GM12878 (cell line): Measurements from ENCODE around the gene CD101. TPM values are rescaled to one million over a fixed set of nuclear protein-coding genes. Genes with fewer than 3 reads are reported as not detected.

ENCODE experiments used
- ATAC-seq: fragments of 200-7000 bp; cut with Tn5 transposase; 3 replicates; pipeline ENCODE4 v1.9.1; 2020; ENCODE audit warnings: mild to moderate bottlenecking, moderate library complexity
- BruUV-seq: library from RNA; stranded (reverse); fragments of 400-500 nt; replicated peaks from 2 replicates; lab custom pipeline; 2021; lab: Mats Ljungman, UMichigan
- CTCF ChIA-PET: fragments of 300-600 bp; sonication (Branson Sonifier 250); formaldehyde crosslinking; extraction: SDS; loops from one replicate; lab custom pipeline; 2021; ENCODE audit warnings: inconsistent platforms; lab: Yijun Ruan, JAX
- POLR2A ChIA-PET: fragments of 350-600 bp; formaldehyde crosslinking; extraction: SDS; loops from one replicate; lab custom pipeline; 2021; ENCODE audit warnings: inconsistent platforms; lab: Charles Lee
- RAD21 ChIA-PET: fragments of 300-600 bp; sonication (Branson Sonifier 250); formaldehyde crosslinking; loops from one replicate; lab custom pipeline; 2023; ENCODE audit warnings: antibody characterized with exemption; ENCODE audit not compliant: unreplicated experiment; lab: Charles Lee
- SMC1A ChIA-PET: fragments of 300-600 bp; sonication (Branson Sonifier 250); formaldehyde crosslinking; loops from one replicate; lab custom pipeline; 2023; ENCODE audit not compliant: unreplicated experiment, uncharacterized antibody; lab: Charles Lee
- DNase-seq: peaks from one replicate; pipeline ENCODE4 v3.0.0-alpha.2; 2011; ENCODE audit warnings: low read depth, low spot score
- FAIRE-seq: peaks from 3 replicates; lab custom pipeline; 2011; peaks lifted over from hg19 to GRCh38; lab: Jason Lieb, UNC
- H2AFZ ChIP-seq: 2 replicates; pipeline ENCODE4 v1.6.0; 2011; ENCODE audit warnings: low read depth, low read length, control low read depth; ENCODE audit not compliant: control insufficient read depth
- H3K27ac ChIP-seq: 2 replicates; pipeline ENCODE4 v1.5.1; 2011; ENCODE audit warnings: control low read depth; ENCODE audit not compliant: control insufficient read depth, insufficient read depth
- H3K27me3 ChIP-seq, 2 experiments: replicated peaks in 1 of 2; 2 replicates each; pipeline versions ENCODE4 v1.6.0 to v1.6.1; 2011; ENCODE audit warnings: low read length in 1 of 2; ENCODE audit not compliant: control insufficient read depth in 2 of 2, insufficient read depth in 2 of 2
- H3K36me3 ChIP-seq, 2 experiments: 2 replicates each; pipeline ENCODE4 v1.5.1; 2011; ENCODE audit warnings: low read length in 1 of 2; ENCODE audit not compliant: control insufficient read depth in 2 of 2, insufficient read depth in 2 of 2
- H3K4me1 ChIP-seq: 2 replicates; pipeline ENCODE4 v1.6.1; 2011; ENCODE audit warnings: mild to moderate bottlenecking, low read length, moderate library complexity, mixed read lengths; ENCODE audit not compliant: control insufficient read depth, insufficient read depth
- H3K4me2 ChIP-seq: 2 replicates; pipeline ENCODE4 v1.6.0; 2011; ENCODE audit warnings: control low read depth; ENCODE audit not compliant: control insufficient read depth, insufficient read depth
- H3K4me3 ChIP-seq: fragments of 200-600 bp; sonication (generic); 2 replicates; pipeline ENCODE4 v1.5.1; 2016
- H3K79me2 ChIP-seq: 2 replicates; pipeline ENCODE4 v1.6.0; 2011; ENCODE audit warnings: low read length; ENCODE audit not compliant: control insufficient read depth, insufficient read depth
- H3K9ac ChIP-seq: 2 replicates; pipeline ENCODE4 v1.8.0; 2011; ENCODE audit warnings: low read length, control low read depth, mixed read lengths; ENCODE audit not compliant: control insufficient read depth, insufficient read depth
- H3K9me3 ChIP-seq: replicated peaks from 3 replicates; pipeline ENCODE4 v1.5.1; 2011; ENCODE audit warnings: mild to moderate bottlenecking, low read length; ENCODE audit not compliant: control insufficient read depth, insufficient read depth
- H4K20me1 ChIP-seq: 2 replicates; pipeline ENCODE4 v1.6.0; 2011; ENCODE audit not compliant: control insufficient read depth, insufficient read depth
- BACH1 ChIP-seq: fragments of 450-650 bp; IDR thresholded peaks from 2 replicates; pipeline ENCODE4 v1.6.1; 2017; ENCODE audit warnings: mild to moderate bottlenecking, borderline replicate concordance
- CBX5 ChIP-seq: sonication (generic); IDR thresholded peaks from 2 replicates; pipeline ENCODE4 v1.6.1; 2016; ENCODE audit warnings: low read depth, moderate library complexity, mild to moderate bottlenecking, inconsistent platforms
- CHD1 ChIP-seq: IDR thresholded peaks from 2 replicates; pipeline ENCODE4 v1.6.1; 2012; ENCODE audit warnings: low read depth, low read length, improper control_type of control experiment
- HCFC1 ChIP-seq: fragments of 150-350 bp; IDR thresholded peaks from 2 replicates; pipeline ENCODE4 v1.6.1; 2014; ENCODE audit warnings: low read length
- JUND ChIP-seq: IDR thresholded peaks from 2 replicates; pipeline ENCODE4 v1.6.1; 2012; ENCODE audit warnings: low read depth, mild to moderate bottlenecking, low read length, improper control_type of control experiment, moderate library complexity
- MEF2A ChIP-seq: IDR thresholded peaks from 2 replicates; pipeline ENCODE4 v1.6.1; 2011; ENCODE audit warnings: low read depth, mild to moderate bottlenecking, low read length, moderate library complexity; ENCODE audit not compliant: insufficient read depth
- MTA2 ChIP-seq: fragments of 450-650 bp; IDR thresholded peaks from 2 replicates; pipeline ENCODE4 v1.6.1; 2016; ENCODE audit warnings: low read depth, mild to moderate bottlenecking, moderate library complexity
- NBN ChIP-seq: fragments of 450-650 bp; IDR thresholded peaks from 2 replicates; pipeline ENCODE4 v1.6.1; 2016
- RCOR1 ChIP-seq: conservative IDR thresholded peaks from 2 replicates; pipeline ENCODE4 v1.6.1; 2012; ENCODE audit warnings: low read depth, low read length, improper control_type of control experiment
- WGBS: methylation state at CpG from one replicate; pipeline ENCODE4 v1.1.6; 2016; ENCODE audit warnings: low lambda C conversion rate; ENCODE audit not compliant: insufficient replicate concordance, insufficient coverage; ENCODE audit errors: missing lambda C conversion rate; 5-methylcytosine and 5-hydroxymethylcytosine counted together
- in situ Hi-C: fragments of 300-500 bp; cut with MboI; formaldehyde crosslinking; loops from 9 replicates; pipeline ENCODE4 v1.14.3; 2018; ENCODE audit warnings: mixed read lengths
- intact Hi-C: fragments of 100-400 bp; cut with micrococcal nuclease; formaldehyde crosslinking; loops from one replicate; pipeline ENCODE4 v1.14.2; 2022; ENCODE audit not compliant: unreplicated experiment
- polyA plus RNA-seq, 11 experiments: library from polyadenylated mRNA; depleted of rRNA in 4 of 11; unstranded in 6 of 11; stranded (reverse) in 5 of 11; fragments of >200 nt; fragmentation: Nextera tagmentation in 4 of 11; fragmentation: Illumina TruSeq in 1 of 11; extraction: Ambion mirVana in 4 of 11; extraction: Trizol in 1 of 11; gene quantifications; 1 replicate in 1 of 11; 2 replicates in 10 of 11; pipeline versions ENCODE4 v1.2.1 to v1.2.3, GENCODE V29; 2011 to 2016; ENCODE audit warnings: inconsistent platforms in 2 of 11, missing spikeins in 2 of 11, low read depth in 1 of 11
- total RNA-seq, 4 experiments: library from RNA; depleted of rRNA in 3 of 4; stranded (reverse); fragments of >200 nt in 3 of 4; fragmentation: Illumina TruSeq in 1 of 4; extraction: Trizol in 1 of 4; gene quantifications; 2 replicates each; pipeline versions ENCODE4 v1.2.1 to v1.2.3, GENCODE V29; 2013 to 2021
- TF ChIP-seq, protein P1 (sequence below): IDR thresholded peaks from 2 replicates; pipeline ENCODE4 v1.6.1; 2012; ENCODE audit warnings: low read length, inconsistent platforms

The CD101 gene
- total and polyA plus RNA-seq, 10 of the 15 experiments (the other 5 are each of a cell fraction or from before 2014, with no cell fraction given) = 0.56 to 7.9 (median 2.9) TPM

DNA sequence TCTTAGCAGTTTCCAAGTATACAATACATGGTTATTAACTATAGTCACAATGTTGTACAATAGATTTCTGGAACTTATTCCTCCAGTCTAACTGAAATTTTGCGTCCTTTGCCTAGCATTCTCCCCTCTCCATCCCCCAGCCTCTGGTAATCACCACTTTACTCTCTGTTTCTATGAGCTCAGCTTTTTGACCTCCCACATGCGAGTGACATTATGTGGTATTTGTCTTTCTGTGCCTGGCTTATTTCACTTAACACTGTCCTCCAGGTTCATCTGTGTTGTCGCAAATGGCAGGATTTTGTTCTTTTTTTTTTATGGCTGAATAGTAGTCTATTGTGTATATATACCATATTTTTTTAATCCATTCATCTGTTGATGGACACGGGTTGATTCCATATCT is 43.9 kb upstream of the CD101 start:
- Histone ChIP-seq H4K20me1 (no peaks in the 10 kb centered on the region), H3K79me2 (no peaks in the 10 kb centered on the region), H3K4me1 (no peaks in the 10 kb centered on the region), H3K27me3 (no peaks in the 10 kb centered on the region), H3K4me2 (no peak overlapping the region)
- CTCF ChIA-PET = interaction anchor here (1.5 to 1.9 kb wide), 2 partner anchors 10 to 15 kb away, joined by 3 to 5 read pairs; no protein-coding TSS in a partner anchor
- 41% methylated on average over 4 of the region's 4 CpGs for WGBS
- intact Hi-C loops (no loop called here), in situ Hi-C loops (no loop called here)
- FAIRE-seq (no peak), ATAC-seq (peak; percentile 19; the same call in 1 of the 3 replicates)
- no TSS peak for BruUV-seq
- SMC1A ChIA-PET = interaction anchor here (0.8 to 1.3 kb wide), 3 partner anchors 8 to 22 kb away, joined by 3 to 4 read pairs (median 4); no protein-coding TSS in a partner anchor
- no peak for TF ChIP-seq HCFC1
- no peak for TF ChIP-seq RCOR1
- no peak for TF ChIP-seq JUND
- TF ChIP-seq, all 136 proteins: peak for 0
- Histone ChIP-seq H3K9me3 (no peaks in the 10 kb centered on the region), H3K36me3 (no peaks in the 10 kb centered on the region), H3K27ac (no peak overlapping the region), H3K9ac (no peak overlapping the region), H2AFZ (no peak overlapping the region), H3K4me3 (no peak overlapping the region)
- no peak for DNase-seq
- RAD21 ChIA-PET = interaction anchor here (0.8 kb wide), 1 partner anchor 41 kb away, joined by 4 read pairs; no protein-coding TSS in a partner anchor
- POLR2A ChIA-PET = no interaction called here

DNA sequence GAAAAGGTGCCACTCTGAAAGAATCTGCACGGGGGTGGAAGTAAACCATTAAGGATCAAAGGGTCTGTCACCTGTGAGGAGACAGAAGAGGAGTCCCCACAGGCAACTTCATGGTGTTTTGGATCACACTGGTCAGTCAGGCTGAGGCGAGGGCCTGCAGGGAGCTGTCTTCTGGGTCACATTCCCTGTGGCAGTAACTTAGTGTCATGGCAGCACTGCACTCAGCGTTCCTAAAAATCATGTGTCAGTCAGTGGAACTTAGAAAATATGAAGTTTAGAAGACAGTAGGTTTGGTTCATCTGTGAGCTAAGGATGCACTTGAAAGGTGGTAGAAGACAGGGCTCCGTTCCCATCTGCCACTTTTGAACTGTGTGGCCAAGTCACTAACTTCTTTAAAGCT is 43.5 kb upstream of the CD101 start:
- H3K4me3 ChIP-seq = no peak overlapping the region
- TF ChIP-seq BACH1 = no peak
- TF ChIP-seq, protein P1, sequence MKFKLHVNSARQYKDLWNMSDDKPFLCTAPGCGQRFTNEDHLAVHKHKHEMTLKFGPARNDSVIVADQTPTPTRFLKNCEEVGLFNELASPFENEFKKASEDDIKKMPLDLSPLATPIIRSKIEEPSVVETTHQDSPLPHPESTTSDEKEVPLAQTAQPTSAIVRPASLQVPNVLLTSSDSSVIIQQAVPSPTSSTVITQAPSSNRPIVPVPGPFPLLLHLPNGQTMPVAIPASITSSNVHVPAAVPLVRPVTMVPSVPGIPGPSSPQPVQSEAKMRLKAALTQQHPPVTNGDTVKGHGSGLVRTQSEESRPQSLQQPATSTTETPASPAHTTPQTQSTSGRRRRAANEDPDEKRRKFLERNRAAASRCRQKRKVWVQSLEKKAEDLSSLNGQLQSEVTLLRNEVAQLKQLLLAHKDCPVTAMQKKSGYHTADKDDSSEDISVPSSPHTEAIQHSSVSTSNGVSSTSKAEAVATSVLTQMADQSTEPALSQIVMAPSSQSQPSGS = no peak
- TF ChIP-seq MEF2A = no peak
- TF ChIP-seq NBN = no peak
- TF ChIP-seq MTA2 = no peak
- no peak for TF ChIP-seq CHD1
- no peak for TF ChIP-seq CBX5
- ChIA-PET RAD21 (interaction anchor here (0.8 kb wide), 2 partner anchors 42 kb away, joined by 3 to 4 read pairs; no protein-coding TSS in a partner anchor), SMC1A (interaction anchor here (0.8 to 1.3 kb wide), 3 partner anchors 9 to 23 kb away, joined by 3 to 4 read pairs (median 4); no protein-coding TSS in a partner anchor), CTCF (interaction anchor here (1.9 kb wide), 1 partner anchor 9 kb away, joined by 5 read pairs; no protein-coding TSS in a partner anchor), POLR2A (no interaction called here)
- H3K27me3 ChIP-seq = no peaks in the 10 kb centered on the region
- no peak overlapping the region for H2AFZ ChIP-seq
- WGBS = 0% methylated on average over 4 of the region's 4 CpGs
- no TSS peak for BruUV-seq
- H3K9me3 ChIP-seq = no peaks in the 10 kb centered on the region
- H3K27ac ChIP-seq = no peak overlapping the region
- no peak for ATAC-seq
- intact Hi-C loops = no loop called here
- in situ Hi-C loops = no loop called here
- H3K4me1 ChIP-seq = no peaks in the 10 kb centered on the region
- no peaks in the 10 kb centered on the region for H3K36me3 ChIP-seq
- no peaks in the 10 kb centered on the region for H4K20me1 ChIP-seq
- DNase-seq = no peak
- H3K4me2 ChIP-seq = no peak overlapping the region
- no peak for FAIRE-seq
- H3K9ac ChIP-seq = no peak overlapping the region
- no peaks in the 10 kb centered on the region for H3K79me2 ChIP-seq
